Choroid plexus epithelial cell (primary cell): ENCODE results near the gene SCYL1.

Experiments
- DNase-seq: peaks from one replicate; pipeline ENCODE4 v3.0.0-alpha.2; 2010; ENCODE audit warnings: low read depth
- H3K4me3 ChIP-seq: 2 replicates; pipeline ENCODE4 v1.5.1; 2011; ENCODE audit warnings: low read depth, mild to moderate bottlenecking, control low read depth, low read length, moderate library complexity
- CTCF ChIP-seq: conservative IDR thresholded peaks from 2 replicates; pipeline ENCODE4 v1.5.1; 2011; ENCODE audit warnings: low read depth, mild to moderate bottlenecking, control low read depth, inconsistent platforms, low read length, moderate library complexity

SCYL1 gene

GRCh38 chr11:65555693-65556231 is 30.9 kb downstream of the SCYL1 start:
- peak overlapping the region; percentile 30 for H3K4me3 ChIP-seq
- peak; percentile 68 for DNase-seq
- no peak for TF ChIP-seq CTCF

GRCh38 chr11:65556470-65557279 is 31.8 kb downstream of the SCYL1 start:
- TF ChIP-seq CTCF, result no peak
- H3K4me3 ChIP-seq, result peak overlapping the region; percentile 65
- DNase-seq, result no peak

- no peak for DNase-seq
- H3K4me3 ChIP-seq, result peak overlapping the region; percentile 65
- TF ChIP-seq CTCF, result no peak
Measured at GRCh38 chr11:65557280-65558001, 32.6 kb downstream of the SCYL1 start.

GRCh38 chr11:65558002-65558929 is 33.4 kb downstream of the SCYL1 start, which contains the start of gene LTBP3:
Gene LTBP3 (minus strand): TSS chr11:65558359. CDS start chr11:65557959, 400 bp downstream.
- DNase-seq, result peak; percentile 88
- no peak for TF ChIP-seq CTCF

GRCh38 chr11:65558930-65559509 is 34.1 kb downstream of the SCYL1 start:
- H3K4me3 ChIP-seq, result peak overlapping the region; percentile 65
- peak; percentile 58 for DNase-seq
- TF ChIP-seq CTCF, result peak; percentile 18

More at GRCh38 chr11:65558002-65558929, 33.4 kb downstream of the SCYL1 start, which contains the start of gene LTBP3:
- H3K4me3 ChIP-seq, result peak within 1 kb of the TSS; percentile 65

- no peak overlapping the region for H3K4me3 ChIP-seq
- no peak for TF ChIP-seq CTCF
- peak; percentile 59 for DNase-seq
Measured at GRCh38 chr11:65559535-65559934, 34.7 kb downstream of the SCYL1 start.
